NT2/D1 (cell line): Measurements from ENCODE around the gene SPANXN3.

ENCODE experiments used
- SUZ12 ChIP-seq: IDR thresholded peaks from 2 replicates; pipeline ENCODE4 v1.6.1; 2011; ENCODE audit not compliant: insufficient read length, insufficient read depth; ENCODE audit errors: extremely low read depth
- YY1 ChIP-seq: IDR thresholded peaks from 2 replicates; pipeline ENCODE4 v1.6.1; 2011; ENCODE audit not compliant: insufficient read length, insufficient read depth
- ZNF274 ChIP-seq: IDR thresholded peaks from 2 replicates; pipeline ENCODE4 v1.6.1; 2011; ENCODE audit warnings: mild to moderate bottlenecking, low read depth, low read length

- TF ChIP-seq ZNF274 (no peak), SUZ12 (no peak), YY1 (no peak)
These were observed 31.2 kb downstream of the SPANXN3 start for GRCh38 chrX:143486105-143486504.
